SU-DHL-6 (cell line): ENCODE results near the gene ARHGEF17.
"Not testable (repeated sequence)": the region's sequence is repeated elsewhere in the genome, so short reads cannot be mapped to it uniquely, and the experiment has no call there.

Experiments
- H2AFZ ChIP-seq: fragments of 200-600 bp; sonication (generic); 2 replicates; pipeline ENCODE4 v1.6.1; 2014; ENCODE audit warnings: low read depth, mild to moderate bottlenecking, moderate library complexity, mixed read lengths, antibody characterized with exemption, low read length; ENCODE audit not compliant: severe bottlenecking
- H3F3A ChIP-seq: fragments of 200-600 bp; shearing (Covaris generic); 2 replicates; pipeline ENCODE4 v1.6.0; 2016; ENCODE audit warnings: antibody characterized with exemption, mild to moderate bottlenecking; ENCODE audit not compliant: insufficient read depth
- H3K27ac ChIP-seq: fragments of 200-600 bp; sonication (generic); 2 replicates; pipeline ENCODE4 v1.5.1; 2016; ENCODE audit warnings: low read depth, mild to moderate bottlenecking, low read length, moderate library complexity, mixed read lengths
- H3K27me3 ChIP-seq: fragments of 200-600 bp; sonication (generic), shearing (Covaris generic); 2 replicates; pipeline ENCODE4 v1.6.0; 2014; ENCODE audit warnings: mild to moderate bottlenecking, low read length
- H3K36me3 ChIP-seq: fragments of 200-600 bp; sonication (generic); 2 replicates; pipeline ENCODE4 v1.6.1; 2014; ENCODE audit warnings: mild to moderate bottlenecking, low read length, mixed read lengths
- H3K4me2 ChIP-seq: fragments of 300-600, 200-600 bp; shearing (Covaris generic), sonication (generic); 2 replicates; pipeline ENCODE4 v1.6.0; 2014; ENCODE audit warnings: low read length, low read depth, mild to moderate bottlenecking; ENCODE audit not compliant: poor library complexity, severe bottlenecking
- H3K4me3 ChIP-seq: fragments of 200-600 bp; sonication (generic); 2 replicates; pipeline ENCODE4 v1.5.1; 2014; ENCODE audit warnings: antibody characterized with exemption, low read length, mild to moderate bottlenecking, mixed read lengths; ENCODE audit not compliant: insufficient read depth, poor library complexity, severe bottlenecking
- H3K79me2 ChIP-seq: fragments of 200-600 bp; sonication (generic); 2 replicates; pipeline ENCODE4 v1.6.1; 2014; ENCODE audit warnings: mild to moderate bottlenecking, low read length, moderate library complexity; ENCODE audit not compliant: insufficient read depth
- H3K9ac ChIP-seq: fragments of 200-600 bp; sonication (generic); 2 replicates; pipeline ENCODE4 v1.7.0; 2014; ENCODE audit warnings: mild to moderate bottlenecking, low read length
- H3K9me2 ChIP-seq: fragments of 200-600 bp; sonication (generic); replicated peaks from 2 replicates; pipeline ENCODE4 v1.6.1; 2014; ENCODE audit warnings: low read length; ENCODE audit not compliant: insufficient read depth
- H3K9me3 ChIP-seq: fragments of 200-600 bp; sonication (generic); 2 replicates; pipeline ENCODE4 v1.6.1; 2014; ENCODE audit warnings: low read length, mixed read lengths; ENCODE audit not compliant: insufficient read depth
- H4K20me1 ChIP-seq: fragments of 200-600 bp; sonication (generic); 2 replicates; pipeline ENCODE4 v1.6.1; 2014; ENCODE audit warnings: low read depth, mild to moderate bottlenecking, antibody characterized with exemption, low read length, moderate library complexity, mixed read lengths
- CTCF ChIP-seq: fragments of 200-600 bp; sonication (generic); IDR thresholded peaks from one replicate; pipeline ENCODE4 v1.5.1; 2017; ENCODE audit warnings: antibody characterized with exemption, mild to moderate bottlenecking, low read length, moderate library complexity; ENCODE audit not compliant: insufficient read depth, poor library complexity, severe bottlenecking
- EZH2phosphoT487 ChIP-seq: fragments of 200-600 bp; sonication (generic), shearing (Covaris generic); conservative IDR thresholded peaks from 2 replicates; pipeline ENCODE4 v1.6.1; 2018; ENCODE audit warnings: mild to moderate bottlenecking, antibody characterized with exemption, low read length, moderate library complexity, mixed read lengths

The ARHGEF17 gene

DNA sequence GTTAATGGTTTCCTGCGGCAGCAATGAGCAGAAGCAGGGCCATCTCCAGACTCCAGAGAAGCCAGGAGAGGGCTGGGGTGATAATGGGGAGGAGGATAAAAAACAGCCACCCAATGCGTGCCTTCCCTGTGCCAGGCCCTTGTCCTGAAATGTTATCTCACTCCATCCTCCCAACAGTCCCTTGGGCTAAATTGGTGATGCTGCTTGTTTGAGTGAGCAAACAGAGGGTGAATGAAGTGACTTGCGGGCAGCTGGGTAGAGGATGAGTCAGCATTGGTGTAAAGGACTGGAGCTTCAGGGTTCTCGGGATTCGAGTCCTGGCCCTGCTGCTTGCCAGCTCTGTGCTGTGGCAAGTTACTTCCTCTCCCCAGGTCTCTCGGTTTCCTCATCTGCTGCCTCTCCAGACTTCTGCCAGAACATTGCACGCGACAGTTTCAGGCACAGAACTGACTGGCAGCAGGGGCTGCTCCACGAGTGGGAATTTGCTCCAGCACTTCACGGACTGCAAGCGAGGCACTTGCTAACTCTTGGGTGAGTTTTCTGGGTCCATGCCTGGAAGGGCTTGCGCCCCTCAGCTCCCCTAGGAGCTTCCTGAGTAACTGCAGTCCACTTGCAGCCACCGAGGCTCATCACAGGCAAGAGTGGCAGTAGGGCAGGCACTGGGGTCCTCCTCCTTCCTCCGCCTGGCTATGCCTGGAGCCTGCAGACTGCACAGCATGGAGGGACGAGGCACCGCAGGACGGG lies 36.0 kb upstream of the ARHGEF17 start, which contains the start of gene P2RY6:
P2RY6 (plus strand) TSS at position 403 of the 744 bp plus-strand sequence. CDS start 24,181 bp downstream, outside the sequence.
- Histone ChIP-seq H3K27me3 (no peaks in the 10 kb centered on the region), H4K20me1 (no peaks in the 10 kb centered on the region), H3K9ac (no peak within 1 kb of the TSS), H2AFZ (no peak within 1 kb of the TSS), H3K9me2 (no peaks in the 10 kb centered on the region), H3F3A (no peaks in the 10 kb centered on the region), H3K4me3 (no peak within 1 kb of the TSS), H3K79me2 (no peaks in the 10 kb centered on the region), H3K9me3 (no peaks in the 10 kb centered on the region), H3K36me3 (no peaks in the 10 kb centered on the region), H3K4me2 (no peak within 1 kb of the TSS), H3K27ac (no peak within 1 kb of the TSS)
- TF ChIP-seq CTCF: no peak
- no peak for TF ChIP-seq EZH2phosphoT487

DNA sequence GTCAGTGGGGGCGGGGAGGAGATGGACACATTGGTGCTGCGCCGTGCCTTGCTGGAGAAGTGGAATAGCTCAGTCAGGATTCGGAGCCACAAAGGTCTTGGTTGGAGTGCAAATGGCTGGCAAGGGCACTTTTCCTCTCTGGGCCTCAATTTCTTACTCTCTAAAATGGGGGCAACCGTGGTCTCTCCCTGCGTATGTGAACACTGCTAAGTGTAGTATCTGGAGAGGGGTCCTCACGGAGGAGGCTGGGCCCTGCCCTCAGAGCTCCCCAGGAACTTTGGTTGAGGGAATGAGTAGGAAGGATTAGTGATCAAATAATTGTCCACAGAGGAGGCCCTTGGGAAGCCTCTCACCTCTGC lies 35.4 kb upstream of the ARHGEF17 start:
- Histone ChIP-seq H3K27ac (no peak overlapping the region), H3K4me3 (no peak overlapping the region), H2AFZ (no peak overlapping the region), H3K79me2 (no peaks in the 10 kb centered on the region), H3K4me2 (no peak overlapping the region), H4K20me1 (no peaks in the 10 kb centered on the region), H3K36me3 (no peaks in the 10 kb centered on the region), H3K9me2 (no peaks in the 10 kb centered on the region), H3K9me3 (no peaks in the 10 kb centered on the region), H3K27me3 (no peaks in the 10 kb centered on the region), H3K9ac (no peak overlapping the region), H3F3A (no peaks in the 10 kb centered on the region)
- no peak for TF ChIP-seq EZH2phosphoT487
- no peak for TF ChIP-seq CTCF

DNA sequence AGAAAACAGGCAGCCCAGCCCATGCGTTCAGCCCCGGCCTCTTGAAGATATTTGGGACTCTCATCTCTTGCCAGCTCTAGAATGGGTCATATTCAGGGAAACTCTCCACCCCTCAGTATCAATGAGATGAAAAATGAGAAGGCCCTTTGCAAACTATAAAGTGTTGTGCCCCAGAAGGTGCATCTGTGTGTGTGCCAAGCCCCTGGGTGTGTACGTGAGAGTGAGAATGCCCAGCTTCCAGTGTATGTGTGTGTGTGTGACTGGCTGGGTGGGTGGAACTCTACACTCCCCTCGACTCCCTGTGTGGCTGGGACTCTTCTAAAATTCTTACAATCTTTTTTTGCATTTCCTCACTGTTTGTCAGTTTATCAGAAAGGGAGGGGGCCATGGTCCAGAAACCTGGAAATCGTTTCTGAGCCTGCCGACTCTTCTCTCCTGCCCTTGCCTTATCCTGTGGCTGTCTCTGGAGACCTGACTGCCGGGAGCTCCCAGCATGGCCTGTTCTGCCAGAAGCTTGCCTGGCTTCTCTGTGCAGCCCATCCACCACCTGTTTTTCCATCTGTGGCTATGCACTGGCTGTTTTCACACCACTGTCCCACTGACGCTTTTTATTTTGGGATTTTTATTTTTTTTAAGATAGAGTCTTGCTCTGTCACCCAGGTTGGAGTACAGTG lies 34.7 kb upstream of the ARHGEF17 start:
- Histone ChIP-seq H2AFZ (no peak overlapping the region), H3K9ac (no peak overlapping the region), H3K27ac (no peak overlapping the region), H3K36me3 (no peaks in the 10 kb centered on the region), H3K9me2 (no peaks in the 10 kb centered on the region), H3K4me2 (no peak overlapping the region), H3F3A (no peaks in the 10 kb centered on the region), H3K27me3 (no peaks in the 10 kb centered on the region), H3K4me3 (no peak overlapping the region), H3K79me2 (no peaks in the 10 kb centered on the region), H3K9me3 (no peaks in the 10 kb centered on the region), H4K20me1 (no peaks in the 10 kb centered on the region)
- TF ChIP-seq CTCF (no peak), EZH2phosphoT487 (no peak)

- H3K4me3 ChIP-seq, H3K36me3 ChIP-seq, H3K27ac ChIP-seq, H3K9me3 ChIP-seq, H3K9ac ChIP-seq, H2AFZ ChIP-seq, H3K79me2 ChIP-seq, H3K9me2 ChIP-seq, H3K4me2 ChIP-seq, H4K20me1 ChIP-seq, H3F3A ChIP-seq, H3K27me3 ChIP-seq: not testable (repeated sequence)
Observed at GRCh38 chr11:73274191-73274590, 33.9 kb upstream of the ARHGEF17 start.
